Fibroblast of peridontal ligament (primary cell): ENCODE measurements around the gene LCN10.

Experiments used
- DNase-seq: peaks from one replicate; pipeline ENCODE4 v3.0.0-alpha.2; 2010; ENCODE audit errors: extremely low read depth

The LCN10 gene

GRCh38 chr9:136754626-136755301 is 12.0 kb upstream of the LCN10 start:
- DNase-seq, result no peak

DNA sequence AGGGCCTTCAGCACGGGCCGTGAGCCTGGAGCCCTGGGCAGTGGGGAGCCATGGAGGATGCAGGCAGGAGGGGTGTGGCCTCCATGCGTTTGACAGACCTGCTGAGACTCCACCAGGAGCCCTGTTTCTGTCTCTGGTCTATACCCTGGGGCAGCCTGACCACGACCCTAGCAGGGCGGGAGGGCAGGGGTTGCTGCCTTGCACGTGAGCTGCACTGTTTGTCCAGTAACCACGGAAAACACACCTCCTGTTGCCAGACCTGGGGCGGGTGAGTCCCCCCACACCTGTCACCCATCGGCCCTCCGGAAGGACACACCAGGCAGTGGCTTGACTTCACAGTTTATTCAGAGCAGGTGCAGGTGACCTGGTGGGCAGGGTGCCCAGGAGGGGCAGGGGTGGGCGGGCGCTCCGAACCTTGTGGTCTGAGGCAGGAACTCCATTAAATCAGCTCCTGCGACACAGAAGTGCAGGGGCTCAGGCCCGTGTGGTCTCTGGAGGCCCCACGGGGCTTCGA is 11.4 kb upstream of the LCN10 start:
- no peak for DNase-seq

- no peak for DNase-seq
Observed at GRCh38 chr9:136753371-136754058, 10.8 kb upstream of the LCN10 start.

DNA sequence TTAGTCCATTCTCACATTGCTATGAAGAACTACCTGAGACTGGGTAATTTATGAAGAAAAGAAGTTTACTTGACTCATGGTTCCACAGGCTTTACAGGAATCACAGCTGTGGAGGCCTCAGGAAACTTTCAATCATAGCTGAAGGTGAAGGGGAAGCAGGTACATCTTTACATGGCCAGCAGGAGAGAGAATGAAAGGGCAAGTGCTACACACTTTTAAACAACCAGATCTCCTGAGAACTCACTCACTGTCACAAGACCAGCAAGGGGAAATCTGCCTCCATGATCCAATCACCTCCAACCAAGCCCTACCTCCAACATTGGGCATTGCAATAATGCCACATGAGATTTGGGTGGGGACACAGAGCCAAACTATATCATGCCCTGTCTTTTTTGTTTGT is 9.1 kb upstream of the LCN10 start:
- no peak for DNase-seq

DNA sequence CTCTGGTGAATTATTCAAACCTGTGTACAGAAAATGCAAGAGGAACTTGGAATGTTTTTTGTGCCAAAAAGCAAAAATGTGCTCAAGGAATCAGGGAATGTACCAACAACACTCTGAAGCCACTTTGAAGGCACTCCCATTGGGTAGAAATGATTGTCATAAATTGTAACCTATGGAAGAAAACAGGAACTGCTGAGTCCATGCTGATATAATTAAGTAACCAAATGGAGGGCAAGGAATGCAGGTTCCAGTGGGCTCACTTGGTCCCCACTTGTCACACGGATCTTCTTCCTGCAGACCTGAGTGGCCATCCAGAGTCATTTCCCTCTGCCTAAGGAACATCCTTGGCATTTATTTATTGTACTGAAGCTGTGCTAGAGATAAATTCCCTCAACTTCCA is 8.5 kb upstream of the LCN10 start:
- DNase-seq, result no peak

GRCh38 chr9:136750526-136750925 is 7.8 kb upstream of the LCN10 start:
- DNase-seq, result no peak

DNA sequence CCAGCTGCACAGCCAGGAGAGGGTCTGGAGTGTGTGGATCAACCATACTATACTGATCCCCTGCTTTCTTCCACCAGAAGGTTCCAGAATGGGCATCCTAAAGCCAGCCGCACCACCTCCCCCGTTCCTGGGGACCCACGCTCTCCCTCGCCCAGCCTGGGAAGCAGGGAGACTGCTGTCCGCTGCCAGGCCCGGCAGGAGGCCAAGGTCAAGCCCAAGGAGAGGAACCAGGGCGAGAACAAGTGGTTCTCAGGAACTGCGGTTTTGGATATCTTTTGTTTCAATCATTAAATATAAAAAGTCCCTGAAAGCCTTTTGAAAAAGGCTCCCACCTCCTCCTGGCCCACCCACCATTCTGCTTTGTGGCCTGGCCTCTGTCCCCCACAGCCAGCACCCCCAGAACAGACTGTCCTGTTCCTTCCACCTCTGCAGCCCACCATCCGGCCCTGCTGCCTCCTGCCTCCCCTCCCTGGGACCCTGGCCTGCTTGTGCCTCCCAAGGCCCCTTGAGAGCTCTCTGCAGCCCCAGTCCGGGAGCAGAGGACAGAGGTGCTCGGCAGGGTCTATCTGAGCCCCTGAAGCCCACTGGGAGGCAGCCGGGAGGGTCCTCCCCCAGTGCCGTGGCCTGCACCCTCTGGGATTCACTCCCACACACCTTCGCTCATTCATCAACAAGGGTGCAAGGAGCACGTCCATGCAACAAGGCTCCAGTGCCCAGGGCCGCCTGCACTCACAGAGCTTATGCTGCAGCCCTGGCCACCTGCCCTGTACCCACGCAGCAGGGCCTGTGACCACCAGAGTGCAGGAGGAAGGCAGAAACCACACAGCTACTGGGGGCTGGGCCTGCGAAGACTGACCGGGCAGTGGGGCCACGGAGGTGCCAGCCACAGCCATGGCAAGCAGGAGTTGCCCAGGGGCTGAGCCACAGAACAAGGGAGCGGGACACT is 6.2 kb upstream of the LCN10 start:
- DNase-seq, result no peak

GRCh38 chr9:136748201-136748600 is 5.5 kb upstream of the LCN10 start, which contains the start of gene LCN6:
TSS of gene LCN6 (minus strand) at chr9:136748525. CDS start at chr9:136748483, 42 bp downstream.
- DNase-seq, result no peak

- no peak for DNase-seq
Observed at GRCh38 chr9:136747161-136748060, 4.7 kb upstream of the LCN10 start.

GRCh38 chr9:136746621-136747020 is 3.9 kb upstream of the LCN10 start:
- no peak for DNase-seq

DNA sequence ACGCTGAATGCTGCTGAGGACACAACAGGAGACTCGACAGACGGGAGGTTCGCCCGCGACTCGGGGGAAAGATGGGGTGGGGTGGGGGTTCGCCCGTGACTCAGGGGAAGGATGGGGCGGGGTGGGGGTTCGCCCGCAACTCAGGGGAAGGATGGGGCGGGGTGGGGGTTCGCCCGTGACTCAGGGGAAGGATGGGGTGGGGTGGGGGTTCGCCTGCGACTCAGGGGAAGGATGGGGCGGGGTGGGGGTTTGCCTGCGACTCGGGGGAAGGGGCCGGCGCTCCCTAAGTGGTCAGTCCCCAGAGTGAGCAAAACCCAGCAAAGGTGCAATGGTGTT is 3.4 kb upstream of the LCN10 start:
- DNase-seq, result no peak

GRCh38 chr9:136745389-136746154 is 2.8 kb upstream of the LCN10 start:
- no peak for DNase-seq

- DNase-seq, result no peak
Observed at GRCh38 chr9:136744773-136745172, 2.0 kb upstream of the LCN10 start.

GRCh38 chr9:136743639-136744211 is 985 bp upstream of the LCN10 start:
- no peak for DNase-seq

DNA sequence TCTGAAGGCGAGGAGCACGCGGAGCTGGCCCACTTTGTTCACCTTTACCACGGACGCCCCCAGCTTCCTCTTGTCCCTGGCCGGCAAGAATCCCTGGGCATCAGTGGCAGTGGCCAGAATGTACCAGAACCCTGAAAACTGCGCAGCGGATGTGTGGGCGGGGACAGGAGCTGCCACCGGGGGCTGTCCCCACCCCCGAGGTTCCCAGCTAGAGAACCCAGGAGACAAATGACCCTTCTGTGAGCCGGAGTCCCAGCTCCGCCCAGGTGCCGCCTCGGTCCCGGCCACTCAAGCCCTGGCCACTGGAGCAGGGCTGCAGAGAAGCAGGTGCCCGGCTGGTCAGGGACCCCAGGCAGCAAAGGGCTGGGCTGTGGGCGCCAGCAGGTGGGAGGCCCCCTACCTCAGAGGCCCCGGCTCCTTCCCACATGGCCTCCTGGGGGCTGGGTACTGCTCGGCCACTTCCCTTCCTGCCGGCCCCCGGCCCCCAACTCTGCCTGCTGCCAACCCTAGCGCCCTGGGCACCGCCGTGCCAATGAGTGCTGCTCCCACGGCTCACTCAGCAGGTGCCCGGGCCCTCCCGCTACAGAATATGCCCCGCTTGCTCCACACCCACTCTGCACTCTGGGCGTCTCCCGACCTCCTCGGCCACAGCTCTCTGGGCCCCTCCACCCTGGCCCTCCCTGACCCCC is 713 bp downstream of the LCN10 start:
- no peak for DNase-seq

GRCh38 chr9:136740971-136741882 is 1.5 kb downstream of the LCN10 start:
- no peak for DNase-seq

GRCh38 chr9:136740491-136740890 is 2.2 kb downstream of the LCN10 start:
- DNase-seq, result no peak

GRCh38 chr9:136740069-136740468 is 2.7 kb downstream of the LCN10 start:
- DNase-seq, result no peak
